Measurements from ENCODE around the gene TEX101.
"Not testable (repeated sequence)": the region's sequence is repeated elsewhere in the genome, so short reads cannot be mapped to it uniquely, and the experiment has no call there.

Gene TEX101

DNA sequence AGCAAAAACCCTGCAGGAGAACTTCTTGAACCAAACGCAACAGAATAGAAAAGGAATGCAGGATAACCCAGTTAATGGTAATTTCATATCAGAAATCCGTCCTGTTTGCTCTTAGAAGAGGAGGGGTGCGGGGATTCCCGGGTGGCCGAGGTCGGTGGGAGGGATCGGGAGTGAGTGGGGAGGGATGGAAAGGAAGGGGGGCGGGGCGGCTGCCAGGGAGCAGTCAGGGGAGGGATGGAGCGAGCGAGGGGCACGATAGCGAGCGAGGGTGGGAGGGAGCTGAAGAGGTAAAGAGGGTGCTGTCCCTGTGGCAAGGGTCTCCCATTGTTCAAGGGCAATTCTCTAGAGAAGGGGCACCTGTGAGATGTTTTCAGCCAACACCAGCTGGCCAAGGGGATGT, 34.7 kb upstream of the TEX101 start:
- no peak for DNase-seq
- Mint-ChIP-seq H3K4me1 (no peaks in the 10 kb centered on the region), H3K4me3 (no peak overlapping the region), H3K27me3 (ENCODE audit: low read depth, poor library complexity) (no peaks in the 10 kb centered on the region), H3K9me3 (peaks cover 22% of the 10 kb centered on the region), H3K36me3 (ENCODE audit: low read depth) (no peaks in the 10 kb centered on the region), H3K27ac (no peak overlapping the region)
- TF ChIP-seq, protein P1, sequence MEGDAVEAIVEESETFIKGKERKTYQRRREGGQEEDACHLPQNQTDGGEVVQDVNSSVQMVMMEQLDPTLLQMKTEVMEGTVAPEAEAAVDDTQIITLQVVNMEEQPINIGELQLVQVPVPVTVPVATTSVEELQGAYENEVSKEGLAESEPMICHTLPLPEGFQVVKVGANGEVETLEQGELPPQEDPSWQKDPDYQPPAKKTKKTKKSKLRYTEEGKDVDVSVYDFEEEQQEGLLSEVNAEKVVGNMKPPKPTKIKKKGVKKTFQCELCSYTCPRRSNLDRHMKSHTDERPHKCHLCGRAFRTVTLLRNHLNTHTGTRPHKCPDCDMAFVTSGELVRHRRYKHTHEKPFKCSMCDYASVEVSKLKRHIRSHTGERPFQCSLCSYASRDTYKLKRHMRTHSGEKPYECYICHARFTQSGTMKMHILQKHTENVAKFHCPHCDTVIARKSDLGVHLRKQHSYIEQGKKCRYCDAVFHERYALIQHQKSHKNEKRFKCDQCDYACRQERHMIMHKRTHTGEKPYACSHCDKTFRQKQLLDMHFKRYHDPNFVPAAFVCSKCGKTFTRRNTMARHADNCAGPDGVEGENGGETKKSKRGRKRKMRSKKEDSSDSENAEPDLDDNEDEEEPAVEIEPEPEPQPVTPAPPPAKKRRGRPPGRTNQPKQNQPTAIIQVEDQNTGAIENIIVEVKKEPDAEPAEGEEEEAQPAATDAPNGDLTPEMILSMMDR (IDR thresholded peaks at IDR 0.05): no peak

- H3K27me3 Mint-ChIP-seq (ENCODE audit: low read depth, poor library complexity): no peaks in the 10 kb centered on the region
- H3K4me1 Mint-ChIP-seq: no peaks in the 10 kb centered on the region
- H3K9me3 Mint-ChIP-seq: peaks cover 28% of the 10 kb centered on the region
- no peak overlapping the region for H3K27ac Mint-ChIP-seq
- TF ChIP-seq, protein P1 (IDR thresholded peaks at IDR 0.05): no peak
- H3K4me3 Mint-ChIP-seq: no peak overlapping the region
- H3K36me3 Mint-ChIP-seq (ENCODE audit: low read depth): no peaks in the 10 kb centered on the region
- no peak for DNase-seq
Measured at GRCh38 chr19:43380771-43381386, 33.8 kb upstream of the TEX101 start.

- H3K9me3 Mint-ChIP-seq: peaks cover 40% of the 10 kb centered on the region
- H3K27ac Mint-ChIP-seq; H3K27me3 Mint-ChIP-seq (ENCODE audit: low read depth, poor library complexity); H3K4me1 Mint-ChIP-seq; H3K36me3 Mint-ChIP-seq (ENCODE audit: low read depth); H3K4me3 Mint-ChIP-seq; DNase-seq: not testable (repeated sequence)
Measured at GRCh38 chr19:43382586-43383216, 32.0 kb upstream of the TEX101 start.

GRCh38 chr19:43383254-43383653, 31.4 kb upstream of the TEX101 start:
- not testable (repeated sequence) for H3K27me3 Mint-ChIP-seq (ENCODE audit: low read depth, poor library complexity); H3K4me1 Mint-ChIP-seq; DNase-seq; H3K4me3 Mint-ChIP-seq; H3K36me3 Mint-ChIP-seq (ENCODE audit: low read depth); H3K27ac Mint-ChIP-seq
- peaks cover 45% of the 10 kb centered on the region for H3K9me3 Mint-ChIP-seq

DNA sequence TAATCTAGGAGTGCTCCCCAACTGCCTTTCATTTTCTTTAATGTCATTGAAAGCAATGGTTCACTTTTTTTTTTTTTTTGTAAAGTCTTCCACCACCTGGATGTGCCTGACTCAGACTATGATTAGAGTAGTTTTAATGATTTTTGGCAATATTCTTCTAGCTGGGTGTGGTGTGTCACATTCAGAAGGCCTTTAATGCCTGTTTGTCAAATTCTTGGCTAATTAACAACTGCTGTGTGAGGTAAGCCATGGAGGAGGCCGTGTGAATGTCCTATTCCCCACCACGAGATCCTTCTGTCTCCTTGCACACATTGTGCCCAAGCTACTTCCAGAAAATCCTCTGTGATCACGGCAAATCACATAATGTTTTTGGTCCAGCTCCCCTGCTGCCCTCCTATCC, 30.9 kb upstream of the TEX101 start:
- H3K9me3 Mint-ChIP-seq: peaks cover 45% of the 10 kb centered on the region
- not testable (repeated sequence) for H3K4me1 Mint-ChIP-seq; H3K4me3 Mint-ChIP-seq; H3K27ac Mint-ChIP-seq; H3K27me3 Mint-ChIP-seq (ENCODE audit: low read depth, poor library complexity); DNase-seq; H3K36me3 Mint-ChIP-seq (ENCODE audit: low read depth)

DNA sequence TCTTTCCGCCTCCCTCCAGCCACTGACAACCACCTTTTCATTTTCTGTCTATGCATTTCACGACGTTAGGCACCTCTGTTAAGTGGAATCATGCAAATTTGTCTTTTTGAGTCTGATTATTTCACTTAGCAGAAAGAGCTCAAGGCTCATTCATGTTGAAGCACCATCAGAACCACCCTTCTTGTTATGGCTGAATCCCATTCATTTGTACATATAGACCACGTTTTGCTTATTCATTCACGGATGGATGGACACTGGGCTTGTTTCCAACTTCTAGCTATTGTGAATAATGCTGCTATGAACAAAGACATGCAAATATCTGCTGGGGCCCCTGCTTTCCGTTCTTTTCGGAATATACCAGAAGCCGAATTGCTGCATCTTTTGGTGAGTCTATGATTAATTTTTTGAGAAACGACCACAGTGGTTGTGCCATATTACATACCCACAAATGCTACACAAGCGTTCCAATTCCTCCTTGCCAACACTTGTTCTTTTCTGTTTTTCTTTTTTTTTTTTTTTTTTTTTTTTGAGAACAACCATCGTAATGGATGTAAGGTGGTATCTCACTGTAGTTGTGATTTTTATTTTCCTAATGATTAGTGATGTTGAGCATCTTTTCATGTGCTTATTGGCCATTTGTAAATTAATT, 23.7 kb upstream of the TEX101 start:
- not testable (repeated sequence) for H3K4me3 Mint-ChIP-seq; H3K27ac Mint-ChIP-seq; DNase-seq; H3K4me1 Mint-ChIP-seq; H3K36me3 Mint-ChIP-seq (ENCODE audit: low read depth); H3K27me3 Mint-ChIP-seq (ENCODE audit: low read depth, poor library complexity)
- peaks cover 48% of the 10 kb centered on the region for H3K9me3 Mint-ChIP-seq

DNA sequence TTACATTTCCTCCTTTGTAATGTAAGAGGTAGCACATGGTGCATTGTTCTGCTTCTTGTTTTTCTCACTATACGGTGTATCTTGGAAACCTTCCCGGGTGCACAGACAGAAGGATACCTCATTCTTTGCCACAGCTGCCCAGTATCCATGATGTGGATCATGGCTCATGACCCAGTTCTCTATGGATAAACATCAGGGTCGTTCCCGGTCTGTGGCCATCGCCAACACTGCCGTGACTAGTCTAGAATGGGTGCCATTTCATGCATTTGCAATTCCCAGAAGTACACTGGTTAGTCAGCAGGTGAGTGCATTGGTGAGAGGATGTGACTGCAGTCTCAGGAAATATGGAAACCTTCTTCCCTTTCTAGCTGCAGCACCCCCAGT, 23.1 kb upstream of the TEX101 start:
- H3K4me3 Mint-ChIP-seq; H3K27ac Mint-ChIP-seq; H3K4me1 Mint-ChIP-seq; H3K36me3 Mint-ChIP-seq (ENCODE audit: low read depth); H3K27me3 Mint-ChIP-seq (ENCODE audit: low read depth, poor library complexity); DNase-seq: not testable (repeated sequence)
- peaks cover 46% of the 10 kb centered on the region for H3K9me3 Mint-ChIP-seq

DNA sequence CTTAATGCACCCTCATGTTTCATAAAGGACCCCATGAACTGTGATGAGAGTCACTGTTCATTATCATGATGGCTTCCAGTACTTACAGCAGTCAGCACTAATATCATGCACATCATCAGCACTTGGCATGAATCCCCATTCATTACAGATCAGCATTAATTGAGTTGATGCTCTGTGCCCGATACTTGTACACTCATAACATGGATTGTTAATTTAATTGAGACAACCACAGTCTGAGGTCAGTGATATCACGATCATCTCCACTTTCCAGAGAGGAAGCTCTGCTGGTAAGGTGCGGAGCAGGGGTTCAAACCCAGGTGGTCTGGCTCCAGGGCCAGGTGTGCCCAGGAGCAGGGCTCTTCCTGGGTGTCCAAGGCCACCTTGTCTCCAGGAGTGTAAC, 21.2 kb upstream of the TEX101 start:
- peaks cover 39% of the 10 kb centered on the region for H3K9me3 Mint-ChIP-seq
- not testable (repeated sequence) for H3K4me1 Mint-ChIP-seq; DNase-seq; H3K36me3 Mint-ChIP-seq (ENCODE audit: low read depth); H3K27ac Mint-ChIP-seq; H3K27me3 Mint-ChIP-seq (ENCODE audit: low read depth, poor library complexity); H3K4me3 Mint-ChIP-seq

DNA sequence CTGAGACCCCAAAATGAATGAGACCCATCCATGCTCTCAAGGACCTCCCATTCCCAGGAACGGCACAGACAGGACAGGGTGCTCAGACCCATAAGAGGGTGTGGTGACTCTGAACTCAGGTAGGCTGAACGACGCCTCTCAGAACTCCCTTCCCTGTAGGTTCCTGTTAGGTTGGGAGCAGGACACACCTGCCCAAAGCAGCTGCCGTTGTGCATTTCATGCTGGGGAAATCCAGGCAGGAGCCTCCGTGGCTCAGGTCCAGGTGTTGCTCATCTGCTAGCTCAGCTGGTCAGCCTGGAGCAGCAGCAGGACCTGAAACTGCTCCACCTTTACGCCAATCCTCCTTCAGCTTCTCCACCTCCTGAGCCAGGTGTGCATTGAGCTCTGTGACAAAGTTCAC, 19.1 kb upstream of the TEX101 start:
- Mint-ChIP-seq H3K36me3 (ENCODE audit: low read depth) (no peaks in the 10 kb centered on the region), H3K27me3 (ENCODE audit: low read depth, poor library complexity) (peaks cover 6% of the 10 kb centered on the region), H3K9me3 (peaks cover 35% of the 10 kb centered on the region), H3K4me1 (no peaks in the 10 kb centered on the region), H3K4me3 (no peak overlapping the region), H3K27ac (no peak overlapping the region)
- DNase-seq: no peak
- TF ChIP-seq, protein P1 (IDR thresholded peaks at IDR 0.05): no peak
